ENCODE data around the gene MSTN.

- TF ChIP-seq, protein P1, sequence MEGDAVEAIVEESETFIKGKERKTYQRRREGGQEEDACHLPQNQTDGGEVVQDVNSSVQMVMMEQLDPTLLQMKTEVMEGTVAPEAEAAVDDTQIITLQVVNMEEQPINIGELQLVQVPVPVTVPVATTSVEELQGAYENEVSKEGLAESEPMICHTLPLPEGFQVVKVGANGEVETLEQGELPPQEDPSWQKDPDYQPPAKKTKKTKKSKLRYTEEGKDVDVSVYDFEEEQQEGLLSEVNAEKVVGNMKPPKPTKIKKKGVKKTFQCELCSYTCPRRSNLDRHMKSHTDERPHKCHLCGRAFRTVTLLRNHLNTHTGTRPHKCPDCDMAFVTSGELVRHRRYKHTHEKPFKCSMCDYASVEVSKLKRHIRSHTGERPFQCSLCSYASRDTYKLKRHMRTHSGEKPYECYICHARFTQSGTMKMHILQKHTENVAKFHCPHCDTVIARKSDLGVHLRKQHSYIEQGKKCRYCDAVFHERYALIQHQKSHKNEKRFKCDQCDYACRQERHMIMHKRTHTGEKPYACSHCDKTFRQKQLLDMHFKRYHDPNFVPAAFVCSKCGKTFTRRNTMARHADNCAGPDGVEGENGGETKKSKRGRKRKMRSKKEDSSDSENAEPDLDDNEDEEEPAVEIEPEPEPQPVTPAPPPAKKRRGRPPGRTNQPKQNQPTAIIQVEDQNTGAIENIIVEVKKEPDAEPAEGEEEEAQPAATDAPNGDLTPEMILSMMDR (IDR thresholded peaks at IDR 0.05; ENCODE audit: borderline replicate concordance, extremely low read depth, low read length, poor library complexity, severe bottlenecking): no peak
- no peak for TF ChIP-seq EZH2 (IDR thresholded peaks at IDR 0.05; ENCODE audit: borderline replicate concordance, low read depth, low read length, severe bottlenecking)
Measured at GRCh38 chr2:190110699-190111098, 48.2 kb upstream of the MSTN start.

Measured in DND-41 (cell line).